Caco-2 (cell line): ENCODE results near the gene SRPRB. TPM values are rescaled to one million over a fixed set of nuclear protein-coding genes. Genes with fewer than 3 reads are reported as not detected.

ENCODE experiments used
- BruUV-seq: library from RNA; stranded (reverse); fragments of 400-500 nt; replicated peaks from 2 replicates; lab custom pipeline; 2021; lab: Mats Ljungman, UMichigan
- CTCF ChIA-PET: fragments of 300-600 bp; sonication (Branson Sonifier 250); formaldehyde crosslinking; loops from one replicate; lab custom pipeline; 2022; ENCODE audit warnings: antibody characterized with exemption; lab: Charles Lee
- POLR2A ChIA-PET: fragments of 300-600 bp; sonication (Branson Sonifier 250); formaldehyde crosslinking; loops from one replicate; lab custom pipeline; 2022; ENCODE audit warnings: antibody characterized with exemption; lab: Charles Lee
- DNase-seq, 2 experiments: peaks; one replicate each; pipeline versions ENCODE4 v3.0.0 to v3.0.0-alpha.2; 2020 to 2022
- H3K27me3 ChIP-seq: replicated peaks from 2 replicates; pipeline ENCODE4 v1.6.0; 2011; ENCODE audit warnings: low read length; ENCODE audit not compliant: control insufficient read depth, insufficient read depth
- H3K36me3 ChIP-seq: 2 replicates; pipeline ENCODE4 v1.5.1; 2011; ENCODE audit warnings: low read length; ENCODE audit not compliant: control insufficient read depth, insufficient read depth
- H3K4me1 ChIP-seq: fragments of 250-450 bp; sonication (Bioruptor Pico); 2 replicates; pipeline ENCODE4 v1.5.1; 2020; ENCODE audit warnings: mild to moderate bottlenecking
- H3K4me3 ChIP-seq: 2 replicates; pipeline ENCODE4 v1.5.1; 2011; ENCODE audit warnings: low read depth, mild to moderate bottlenecking, control low read depth, low read length
- H3K9me3 ChIP-seq: fragments of 250-450 bp; sonication (Bioruptor Pico); 2 replicates; pipeline ENCODE4 v1.5.1; 2020; ENCODE audit warnings: mild to moderate bottlenecking, moderate library complexity
- H3K27ac Mint-ChIP-seq: one replicate; pipeline ENCODE4 v1.8.0; 2022; ENCODE audit warnings: mixed read lengths; ENCODE audit not compliant: unreplicated experiment
- H3K27me3 Mint-ChIP-seq: one replicate; pipeline ENCODE4 v1.8.0; 2022; ENCODE audit warnings: mixed read lengths; ENCODE audit not compliant: insufficient read depth, unreplicated experiment
- H3K36me3 Mint-ChIP-seq: one replicate; pipeline ENCODE4 v1.8.0; 2022; ENCODE audit warnings: mild to moderate bottlenecking, mixed read lengths; ENCODE audit not compliant: insufficient read depth, unreplicated experiment
- H3K4me1 Mint-ChIP-seq: one replicate; pipeline ENCODE4 v1.8.0; 2022; ENCODE audit warnings: low read depth, mixed read lengths; ENCODE audit not compliant: unreplicated experiment
- H3K4me3 Mint-ChIP-seq: one replicate; pipeline ENCODE4 v1.8.0; 2022; ENCODE audit warnings: mild to moderate bottlenecking, moderate library complexity, mixed read lengths; ENCODE audit not compliant: unreplicated experiment
- H3K9me3 Mint-ChIP-seq: one replicate; pipeline ENCODE4 v1.8.0; 2022; ENCODE audit warnings: mixed read lengths; ENCODE audit not compliant: unreplicated experiment
- CTCF ChIP-seq, 2 experiments: fragments of 200-600 bp in 1 of 2; IDR thresholded peaks; 1 replicate in 1 of 2; 2 replicates in 1 of 2; pipeline versions ENCODE4 v1.5.1 to v1.8.0; 2011 to 2022; ENCODE audit warnings: antibody characterized with exemption in 1 of 2, control low read depth in 1 of 2, inconsistent platforms in 1 of 2, low read depth in 1 of 2, low read length in 1 of 2, mild to moderate bottlenecking in 1 of 2, moderate library complexity in 1 of 2; ENCODE audit not compliant: insufficient read depth in 1 of 2, severe bottlenecking in 1 of 2, unreplicated experiment in 1 of 2
- intact Hi-C: fragments of 100-400 bp; cut with micrococcal nuclease; formaldehyde crosslinking; loops from one replicate; pipeline ENCODE4 v1.10.0; 2022; ENCODE audit not compliant: unreplicated experiment
- total RNA-seq: library from RNA; stranded (reverse); gene quantifications from 2 replicates; pipeline ENCODE4 v1.2.3, GENCODE V29; 2022

SRPRB gene
- total RNA-seq, 1 experiment from 2014 or later, result 87.3 TPM

- POLR2A ChIA-PET, result no interaction called here
- no peak for TF ChIP-seq CTCF (IDR thresholded peaks at IDR 0.05; ENCODE audit: insufficient read depth in 1 of 2, low read depth in 1 of 2, low read length in 1 of 2, severe bottlenecking in 1 of 2, unreplicated experiment in 1 of 2)
Observed at GRCh38 chr3:133757701-133758567, 47.7 kb upstream of the SRPRB start.

GRCh38 chr3:133758568-133758928, 47.1 kb upstream of the SRPRB start:
- TF ChIP-seq CTCF (IDR thresholded peaks at IDR 0.05; ENCODE audit: insufficient read depth in 1 of 2, low read depth in 1 of 2, low read length in 1 of 2, severe bottlenecking in 1 of 2, unreplicated experiment in 1 of 2), result no peak
- H3K36me3 Mint-ChIP-seq, result no peaks in the 10 kb centered on the region
- ChIA-PET POLR2A (no interaction called here), CTCF (no interaction called here)
- 0 out of 2 replicates have a peak, but pooled peaks cover 4% of the 10 kb centered on the region for H3K9me3 ChIP-seq
- H3K4me3 Mint-ChIP-seq, result no peak overlapping the region
- no peak overlapping the region for H3K4me3 ChIP-seq
- no peaks in the 10 kb centered on the region for H3K27me3 ChIP-seq
- DNase-seq, result no peak
- intact Hi-C loops, result no loop called here
- H3K4me1 ChIP-seq, result no peaks in the 10 kb centered on the region
- no peak overlapping the region for H3K27ac Mint-ChIP-seq
- H3K9me3 Mint-ChIP-seq, result no peaks in the 10 kb centered on the region
- no peaks in the 10 kb centered on the region for H3K4me1 Mint-ChIP-seq
- H3K27me3 Mint-ChIP-seq, result no peaks in the 10 kb centered on the region
- no TSS peak for BruUV-seq
- H3K36me3 ChIP-seq, result no peaks in the 10 kb centered on the region

More at GRCh38 chr3:133757701-133758567, 47.7 kb upstream of the SRPRB start:
- no peaks in the 10 kb centered on the region for H3K36me3 Mint-ChIP-seq
- no peaks in the 10 kb centered on the region for H3K9me3 Mint-ChIP-seq
- H3K4me3 ChIP-seq, result no peak overlapping the region
- CTCF ChIA-PET, result no interaction called here
- H3K9me3 ChIP-seq, result 0 out of 2 replicates have a peak, but pooled peaks cover 4% of the 10 kb centered on the region
- DNase-seq, result no peak
- H3K36me3 ChIP-seq, result no peaks in the 10 kb centered on the region
- no peaks in the 10 kb centered on the region for H3K4me1 ChIP-seq
- H3K27me3 ChIP-seq, result no peaks in the 10 kb centered on the region
- intact Hi-C loops, result no loop called here
- H3K27ac Mint-ChIP-seq, result no peak overlapping the region
- BruUV-seq, result no TSS peak
- H3K4me3 Mint-ChIP-seq, result no peak overlapping the region
- H3K4me1 Mint-ChIP-seq, result no peaks in the 10 kb centered on the region
- no peaks in the 10 kb centered on the region for H3K27me3 Mint-ChIP-seq

- Histone ChIP-seq H3K27me3 (no peaks in the 10 kb centered on the region), H3K36me3 (no peaks in the 10 kb centered on the region), H3K4me1 (no peaks in the 10 kb centered on the region), H3K9me3 (0 out of 2 replicates have a peak, but pooled peaks cover 4% of the 10 kb centered on the region), H3K4me3 (no peak overlapping the region)
- ChIA-PET POLR2A (no interaction called here), CTCF (interaction anchor here (0.6 kb wide), 1 partner anchor 376 kb away, joined by 3 read pairs; no protein-coding TSS in a partner anchor)
- Mint-ChIP-seq H3K4me3 (no peak overlapping the region), H3K9me3 (no peaks in the 10 kb centered on the region), H3K36me3 (no peaks in the 10 kb centered on the region), H3K27me3 (no peaks in the 10 kb centered on the region), H3K27ac (no peak overlapping the region), H3K4me1 (no peaks in the 10 kb centered on the region)
- intact Hi-C loops, result no loop called here
- TF ChIP-seq CTCF (IDR thresholded peaks at IDR 0.05; ENCODE audit: insufficient read depth in 1 of 2, low read depth in 1 of 2, low read length in 1 of 2, severe bottlenecking in 1 of 2, unreplicated experiment in 1 of 2), result no peak
- DNase-seq, result no peak
- no TSS peak for BruUV-seq
Observed at GRCh38 chr3:133758964-133759739, 46.5 kb upstream of the SRPRB start.
